GM12878 (cell line): ENCODE data around the gene SCN8A. TPM values are rescaled to one million over a fixed set of nuclear protein-coding genes. Genes with fewer than 3 reads are reported as not detected.

Experiments used
- ATAC-seq: fragments of 200-7000 bp; cut with Tn5 transposase; 3 replicates; pipeline ENCODE4 v1.9.1; 2020; ENCODE audit warnings: mild to moderate bottlenecking, moderate library complexity
- BruUV-seq: library from RNA; stranded (reverse); fragments of 400-500 nt; replicated peaks from 2 replicates; lab custom pipeline; 2021; lab: Mats Ljungman, UMichigan
- CTCF ChIA-PET: fragments of 300-600 bp; sonication (Branson Sonifier 250); formaldehyde crosslinking; extraction: SDS; loops from one replicate; lab custom pipeline; 2021; ENCODE audit warnings: inconsistent platforms; lab: Yijun Ruan, JAX
- POLR2A ChIA-PET: fragments of 350-600 bp; formaldehyde crosslinking; extraction: SDS; loops from one replicate; lab custom pipeline; 2021; ENCODE audit warnings: inconsistent platforms; lab: Charles Lee
- RAD21 ChIA-PET: fragments of 300-600 bp; sonication (Branson Sonifier 250); formaldehyde crosslinking; loops from one replicate; lab custom pipeline; 2023; ENCODE audit warnings: antibody characterized with exemption; ENCODE audit not compliant: unreplicated experiment; lab: Charles Lee
- SMC1A ChIA-PET: fragments of 300-600 bp; sonication (Branson Sonifier 250); formaldehyde crosslinking; loops from one replicate; lab custom pipeline; 2023; ENCODE audit not compliant: unreplicated experiment, uncharacterized antibody; lab: Charles Lee
- DNase-seq: peaks from one replicate; pipeline ENCODE4 v3.0.0-alpha.2; 2011; ENCODE audit warnings: low read depth, low spot score
- FAIRE-seq: peaks from 3 replicates; lab custom pipeline; 2011; peaks lifted over from hg19 to GRCh38; lab: Jason Lieb, UNC
- H2AFZ ChIP-seq: 2 replicates; pipeline ENCODE4 v1.6.0; 2011; ENCODE audit warnings: low read depth, low read length, control low read depth; ENCODE audit not compliant: control insufficient read depth
- H3K27ac ChIP-seq: 2 replicates; pipeline ENCODE4 v1.5.1; 2011; ENCODE audit warnings: control low read depth; ENCODE audit not compliant: control insufficient read depth, insufficient read depth
- H3K27me3 ChIP-seq, 2 experiments: replicated peaks in 1 of 2; 2 replicates each; pipeline versions ENCODE4 v1.6.0 to v1.6.1; 2011; ENCODE audit warnings: low read length in 1 of 2; ENCODE audit not compliant: control insufficient read depth in 2 of 2, insufficient read depth in 2 of 2
- H3K36me3 ChIP-seq, 2 experiments: 2 replicates each; pipeline ENCODE4 v1.5.1; 2011; ENCODE audit warnings: low read length in 1 of 2; ENCODE audit not compliant: control insufficient read depth in 2 of 2, insufficient read depth in 2 of 2
- H3K4me1 ChIP-seq: 2 replicates; pipeline ENCODE4 v1.6.1; 2011; ENCODE audit warnings: mild to moderate bottlenecking, low read length, moderate library complexity, mixed read lengths; ENCODE audit not compliant: control insufficient read depth, insufficient read depth
- H3K4me2 ChIP-seq: 2 replicates; pipeline ENCODE4 v1.6.0; 2011; ENCODE audit warnings: control low read depth; ENCODE audit not compliant: control insufficient read depth, insufficient read depth
- H3K4me3 ChIP-seq: fragments of 200-600 bp; sonication (generic); 2 replicates; pipeline ENCODE4 v1.5.1; 2016
- H3K79me2 ChIP-seq: 2 replicates; pipeline ENCODE4 v1.6.0; 2011; ENCODE audit warnings: low read length; ENCODE audit not compliant: control insufficient read depth, insufficient read depth
- H3K9ac ChIP-seq: 2 replicates; pipeline ENCODE4 v1.8.0; 2011; ENCODE audit warnings: low read length, control low read depth, mixed read lengths; ENCODE audit not compliant: control insufficient read depth, insufficient read depth
- H3K9me3 ChIP-seq: replicated peaks from 3 replicates; pipeline ENCODE4 v1.5.1; 2011; ENCODE audit warnings: mild to moderate bottlenecking, low read length; ENCODE audit not compliant: control insufficient read depth, insufficient read depth
- H4K20me1 ChIP-seq: 2 replicates; pipeline ENCODE4 v1.6.0; 2011; ENCODE audit not compliant: control insufficient read depth, insufficient read depth
- ATF7 ChIP-seq: fragments of 450-650 bp; IDR thresholded peaks from 2 replicates; pipeline ENCODE4 v1.6.1; 2016; ENCODE audit warnings: low read depth, mild to moderate bottlenecking
- FOXK2 ChIP-seq: fragments of 450-650 bp; IDR thresholded peaks from 2 replicates; pipeline ENCODE4 v1.6.1; 2017; ENCODE audit warnings: mild to moderate bottlenecking, moderate library complexity
- KAT2A ChIP-seq: conservative IDR thresholded peaks from 2 replicates; pipeline ENCODE4 v1.6.1; 2011; ENCODE audit warnings: low read depth, low read length; ENCODE audit not compliant: control insufficient read depth
- NFXL1 ChIP-seq: fragments of 450-650 bp; IDR thresholded peaks from 2 replicates; pipeline ENCODE4 v1.6.1; 2017; ENCODE audit warnings: antibody characterized with exemption, mild to moderate bottlenecking, borderline replicate concordance
- NR2F1 ChIP-seq: fragments of 450-650 bp; conservative IDR thresholded peaks from 2 replicates; pipeline ENCODE4 v1.6.1; 2017; ENCODE audit warnings: mild to moderate bottlenecking
- RB1 ChIP-seq: fragments of 450-650 bp; formaldehyde crosslinking; IDR thresholded peaks from 2 replicates; pipeline ENCODE4 v1.6.1; 2017; ENCODE audit warnings: mild to moderate bottlenecking, borderline replicate concordance
- SMAD5 ChIP-seq: IDR thresholded peaks from 2 replicates; pipeline ENCODE4 v1.6.1; 2016; ENCODE audit warnings: antibody characterized with exemption, low read depth
- WRNIP1 ChIP-seq: IDR thresholded peaks from 2 replicates; pipeline ENCODE4 v1.6.1; 2011; ENCODE audit warnings: low read depth, low read length, improper control_type of control experiment, borderline replicate concordance
- ZBED1 ChIP-seq: IDR thresholded peaks from 2 replicates; pipeline ENCODE4 v1.6.1; 2016; ENCODE audit warnings: borderline replicate concordance
- ZNF207 ChIP-seq: fragments of 450-650 bp; IDR thresholded peaks from 2 replicates; pipeline ENCODE4 v1.6.1; 2014; ENCODE audit warnings: antibody characterized with exemption, mild to moderate bottlenecking, borderline replicate concordance
- ZNF274 ChIP-seq: IDR thresholded peaks from one replicate; pipeline ENCODE4 v1.8.0; 2011; ENCODE audit not compliant: insufficient read length, insufficient read depth
- ZZZ3 ChIP-seq: IDR thresholded peaks from 2 replicates; pipeline ENCODE4 v1.6.1; 2011; ENCODE audit warnings: low read depth; ENCODE audit not compliant: control insufficient read depth, insufficient read length
- WGBS: methylation state at CpG from one replicate; pipeline ENCODE4 v1.1.6; 2016; ENCODE audit warnings: low lambda C conversion rate; ENCODE audit not compliant: insufficient replicate concordance, insufficient coverage; ENCODE audit errors: missing lambda C conversion rate; 5-methylcytosine and 5-hydroxymethylcytosine counted together
- in situ Hi-C: fragments of 300-500 bp; cut with MboI; formaldehyde crosslinking; loops from 9 replicates; pipeline ENCODE4 v1.14.3; 2018; ENCODE audit warnings: mixed read lengths
- intact Hi-C: fragments of 100-400 bp; cut with micrococcal nuclease; formaldehyde crosslinking; loops from one replicate; pipeline ENCODE4 v1.14.2; 2022; ENCODE audit not compliant: unreplicated experiment
- polyA plus RNA-seq, 11 experiments: library from polyadenylated mRNA; depleted of rRNA in 4 of 11; unstranded in 6 of 11; stranded (reverse) in 5 of 11; fragments of >200 nt; fragmentation: Nextera tagmentation in 4 of 11; fragmentation: Illumina TruSeq in 1 of 11; extraction: Ambion mirVana in 4 of 11; extraction: Trizol in 1 of 11; gene quantifications; 1 replicate in 1 of 11; 2 replicates in 10 of 11; pipeline versions ENCODE4 v1.2.1 to v1.2.3, GENCODE V29; 2011 to 2016; ENCODE audit warnings: inconsistent platforms in 2 of 11, missing spikeins in 2 of 11, low read depth in 1 of 11
- total RNA-seq, 4 experiments: library from RNA; depleted of rRNA in 3 of 4; stranded (reverse); fragments of >200 nt in 3 of 4; fragmentation: Illumina TruSeq in 1 of 4; extraction: Trizol in 1 of 4; gene quantifications; 2 replicates each; pipeline versions ENCODE4 v1.2.1 to v1.2.3, GENCODE V29; 2013 to 2021
- TF ChIP-seq, protein P1 (sequence below): fragments of 150-350 bp; IDR thresholded peaks from 2 replicates; pipeline ENCODE4 v1.6.1; 2014; ENCODE audit warnings: mild to moderate bottlenecking, low read depth, low read length
- TF ChIP-seq, protein P2 (sequence below): fragments of 450-650 bp; IDR thresholded peaks from 2 replicates; pipeline ENCODE4 v1.6.1; 2016; ENCODE audit warnings: mild to moderate bottlenecking
- TF ChIP-seq, protein P3 (sequence below): fragments of 450-650 bp; formaldehyde crosslinking; IDR thresholded peaks from 2 replicates; pipeline ENCODE4 v1.4.0; 2020; ENCODE audit warnings: mild to moderate bottlenecking, moderate library complexity
- TF ChIP-seq, protein P4 (sequence below): IDR thresholded peaks from 2 replicates; pipeline ENCODE4 v1.6.1; 2012; ENCODE audit warnings: low read depth, low read length, improper control_type of control experiment

Gene SCN8A
- total and polyA plus RNA-seq, 10 of the 15 experiments (the other 5 are each of a cell fraction or from before 2014, with no cell fraction given) = 0.02 to 0.23 (median 0.06) TPM; not detected in 2

DNA sequence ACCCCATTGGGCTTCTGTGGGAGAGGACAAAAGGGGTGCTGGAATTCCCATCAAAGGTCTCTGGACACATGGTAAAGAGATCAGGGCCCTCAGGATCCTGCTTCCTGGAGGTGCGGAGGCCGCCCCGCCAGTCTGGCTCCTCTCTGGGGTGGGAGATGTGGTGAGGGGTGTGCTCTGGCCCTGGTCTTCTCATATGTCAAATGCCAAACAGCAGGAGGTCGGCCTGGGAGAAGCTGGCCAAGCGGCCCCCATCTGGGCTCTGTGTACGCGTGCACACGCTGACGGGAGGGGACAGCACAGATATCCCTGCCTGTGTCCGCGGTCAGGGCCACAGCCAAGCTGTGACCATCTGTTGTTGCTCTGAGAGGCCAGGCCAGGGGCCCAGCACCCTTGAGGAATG lies 243.4 kb downstream of the SCN8A start:
- no peak for DNase-seq
- peaks cover 1 to 7% of the 10 kb centered on the region in 2 experiments for H3K27me3 ChIP-seq
- RAD21 ChIA-PET = no interaction called here
- SMC1A ChIA-PET = no interaction called here
- H3K9ac ChIP-seq = no peak overlapping the region
- H2AFZ ChIP-seq = no peak overlapping the region
- in situ Hi-C loops = no loop called here
- intact Hi-C loops = no loop called here
- no peaks in the 10 kb centered on the region for H3K79me2 ChIP-seq
- POLR2A ChIA-PET = no interaction called here
- no peaks in the 10 kb centered on the region for H3K9me3 ChIP-seq
- BruUV-seq = no TSS peak
- no peaks in the 10 kb centered on the region for H4K20me1 ChIP-seq
- WGBS = 36% methylated on average over 11 of the region's 11 CpGs
- no peak overlapping the region for H3K4me3 ChIP-seq
- no peaks in the 10 kb centered on the region; the same call in 1 of the 2 replicates for H3K4me1 ChIP-seq
- no peaks in the 10 kb centered on the region for H3K36me3 ChIP-seq
- H3K4me2 ChIP-seq = no peak overlapping the region
- TF ChIP-seq, protein P1, sequence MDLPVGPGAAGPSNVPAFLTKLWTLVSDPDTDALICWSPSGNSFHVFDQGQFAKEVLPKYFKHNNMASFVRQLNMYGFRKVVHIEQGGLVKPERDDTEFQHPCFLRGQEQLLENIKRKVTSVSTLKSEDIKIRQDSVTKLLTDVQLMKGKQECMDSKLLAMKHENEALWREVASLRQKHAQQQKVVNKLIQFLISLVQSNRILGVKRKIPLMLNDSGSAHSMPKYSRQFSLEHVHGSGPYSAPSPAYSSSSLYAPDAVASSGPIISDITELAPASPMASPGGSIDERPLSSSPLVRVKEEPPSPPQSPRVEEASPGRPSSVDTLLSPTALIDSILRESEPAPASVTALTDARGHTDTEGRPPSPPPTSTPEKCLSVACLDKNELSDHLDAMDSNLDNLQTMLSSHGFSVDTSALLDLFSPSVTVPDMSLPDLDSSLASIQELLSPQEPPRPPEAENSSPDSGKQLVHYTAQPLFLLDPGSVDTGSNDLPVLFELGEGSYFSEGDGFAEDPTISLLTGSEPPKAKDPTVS = no peak
- TF ChIP-seq, protein P2, sequence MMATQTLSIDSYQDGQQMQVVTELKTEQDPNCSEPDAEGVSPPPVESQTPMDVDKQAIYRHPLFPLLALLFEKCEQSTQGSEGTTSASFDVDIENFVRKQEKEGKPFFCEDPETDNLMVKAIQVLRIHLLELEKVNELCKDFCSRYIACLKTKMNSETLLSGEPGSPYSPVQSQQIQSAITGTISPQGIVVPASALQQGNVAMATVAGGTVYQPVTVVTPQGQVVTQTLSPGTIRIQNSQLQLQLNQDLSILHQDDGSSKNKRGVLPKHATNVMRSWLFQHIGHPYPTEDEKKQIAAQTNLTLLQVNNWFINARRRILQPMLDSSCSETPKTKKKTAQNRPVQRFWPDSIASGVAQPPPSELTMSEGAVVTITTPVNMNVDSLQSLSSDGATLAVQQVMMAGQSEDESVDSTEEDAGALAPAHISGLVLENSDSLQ = no peak
- TF ChIP-seq ZBED1 (no peak), ATF7 (no peak), NFXL1 (no peak), FOXK2 (no peak), WRNIP1 (no peak), RB1 (no peak), NR2F1 (no peak), ZZZ3 (no peak), SMAD5 (no peak), KAT2A (no peak), ZNF207 (no peak), ZNF274 (no peak)
- TF ChIP-seq, protein P3, sequence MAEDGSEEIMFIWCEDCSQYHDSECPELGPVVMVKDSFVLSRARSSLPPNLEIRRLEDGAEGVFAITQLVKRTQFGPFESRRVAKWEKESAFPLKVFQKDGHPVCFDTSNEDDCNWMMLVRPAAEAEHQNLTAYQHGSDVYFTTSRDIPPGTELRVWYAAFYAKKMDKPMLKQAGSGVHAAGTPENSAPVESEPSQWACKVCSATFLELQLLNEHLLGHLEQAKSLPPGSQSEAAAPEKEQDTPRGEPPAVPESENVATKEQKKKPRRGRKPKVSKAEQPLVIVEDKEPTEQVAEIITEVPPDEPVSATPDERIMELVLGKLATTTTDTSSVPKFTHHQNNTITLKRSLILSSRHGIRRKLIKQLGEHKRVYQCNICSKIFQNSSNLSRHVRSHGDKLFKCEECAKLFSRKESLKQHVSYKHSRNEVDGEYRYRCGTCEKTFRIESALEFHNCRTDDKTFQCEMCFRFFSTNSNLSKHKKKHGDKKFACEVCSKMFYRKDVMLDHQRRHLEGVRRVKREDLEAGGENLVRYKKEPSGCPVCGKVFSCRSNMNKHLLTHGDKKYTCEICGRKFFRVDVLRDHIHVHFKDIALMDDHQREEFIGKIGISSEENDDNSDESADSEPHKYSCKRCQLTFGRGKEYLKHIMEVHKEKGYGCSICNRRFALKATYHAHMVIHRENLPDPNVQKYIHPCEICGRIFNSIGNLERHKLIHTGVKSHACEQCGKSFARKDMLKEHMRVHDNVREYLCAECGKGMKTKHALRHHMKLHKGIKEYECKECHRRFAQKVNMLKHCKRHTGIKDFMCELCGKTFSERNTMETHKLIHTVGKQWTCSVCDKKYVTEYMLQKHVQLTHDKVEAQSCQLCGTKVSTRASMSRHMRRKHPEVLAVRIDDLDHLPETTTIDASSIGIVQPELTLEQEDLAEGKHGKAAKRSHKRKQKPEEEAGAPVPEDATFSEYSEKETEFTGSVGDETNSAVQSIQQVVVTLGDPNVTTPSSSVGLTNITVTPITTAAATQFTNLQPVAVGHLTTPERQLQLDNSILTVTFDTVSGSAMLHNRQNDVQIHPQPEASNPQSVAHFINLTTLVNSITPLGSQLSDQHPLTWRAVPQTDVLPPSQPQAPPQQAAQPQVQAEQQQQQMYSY = no peak
- TF ChIP-seq, protein P4, sequence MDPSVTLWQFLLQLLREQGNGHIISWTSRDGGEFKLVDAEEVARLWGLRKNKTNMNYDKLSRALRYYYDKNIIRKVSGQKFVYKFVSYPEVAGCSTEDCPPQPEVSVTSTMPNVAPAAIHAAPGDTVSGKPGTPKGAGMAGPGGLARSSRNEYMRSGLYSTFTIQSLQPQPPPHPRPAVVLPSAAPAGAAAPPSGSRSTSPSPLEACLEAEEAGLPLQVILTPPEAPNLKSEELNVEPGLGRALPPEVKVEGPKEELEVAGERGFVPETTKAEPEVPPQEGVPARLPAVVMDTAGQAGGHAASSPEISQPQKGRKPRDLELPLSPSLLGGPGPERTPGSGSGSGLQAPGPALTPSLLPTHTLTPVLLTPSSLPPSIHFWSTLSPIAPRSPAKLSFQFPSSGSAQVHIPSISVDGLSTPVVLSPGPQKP = no peak
- FAIRE-seq = no peak
- CTCF ChIA-PET = no interaction called here
- ATAC-seq = no peak
- H3K27ac ChIP-seq = no peak overlapping the region
